DND-41 (cell line): ENCODE data around the gene ANAPC10.

Experiments
- ATAC-seq: fragments of 200-7000 bp; cut with Tn5 transposase; 3 replicates; pipeline ENCODE4 v1.9.1; 2021; ENCODE audit warnings: low read depth; ENCODE audit not compliant: insufficient read depth
- DNase-seq: peaks from one replicate; pipeline ENCODE4 v3.0.0-alpha.2; 2020
- H2AFZ ChIP-seq: 2 replicates; pipeline ENCODE4 v1.6.0; 2012; ENCODE audit warnings: low read depth, low read length
- H3K27ac ChIP-seq: 2 replicates; pipeline ENCODE4 v1.5.1; 2012; ENCODE audit warnings: low read length, inconsistent platforms
- H3K27me3 ChIP-seq: fragments of 200-600 bp; sonication (generic); 2 replicates; pipeline ENCODE4 v1.6.0; 2012; ENCODE audit warnings: low read length, mild to moderate bottlenecking, inconsistent platforms; ENCODE audit not compliant: insufficient read depth, poor library complexity
- H3K36me3 ChIP-seq: 2 replicates; pipeline ENCODE4 v1.5.1; 2012; ENCODE audit warnings: low read length, inconsistent platforms; ENCODE audit not compliant: insufficient read depth
- H3K4me1 ChIP-seq: 2 replicates; pipeline ENCODE4 v1.5.1; 2012; ENCODE audit warnings: mild to moderate bottlenecking, low read length; ENCODE audit not compliant: insufficient read depth
- H3K4me2 ChIP-seq: 2 replicates; pipeline ENCODE4 v1.6.0; 2012; ENCODE audit warnings: mild to moderate bottlenecking, moderate library complexity, low read length, inconsistent platforms; ENCODE audit not compliant: insufficient read depth
- H3K4me3 ChIP-seq, 2 experiments: fragments of 200-600 bp in 1 of 2; shearing (Covaris generic) in 1 of 2; 2 replicates each; pipeline ENCODE4 v1.5.1; 2012 to 2016; ENCODE audit warnings: inconsistent platforms in 2 of 2, low read length in 2 of 2, mild to moderate bottlenecking in 2 of 2, low read depth in 1 of 2, moderate library complexity in 1 of 2
- H3K79me2 ChIP-seq: 2 replicates; pipeline ENCODE4 v1.6.0; 2012; ENCODE audit warnings: low read length, inconsistent platforms; ENCODE audit not compliant: insufficient read depth
- H3K9ac ChIP-seq: 2 replicates; pipeline ENCODE4 v1.6.0; 2012; ENCODE audit warnings: low read depth, mild to moderate bottlenecking, inconsistent platforms, low read length, moderate library complexity
- H3K9me3 ChIP-seq: 2 replicates; pipeline ENCODE4 v1.5.1; 2012; ENCODE audit warnings: low read length, moderate library complexity, mild to moderate bottlenecking, inconsistent platforms; ENCODE audit not compliant: insufficient read depth, severe bottlenecking
- H4K20me1 ChIP-seq: 2 replicates; pipeline ENCODE4 v1.6.0; 2012; ENCODE audit warnings: low read length; ENCODE audit not compliant: insufficient read depth
- EZH2 ChIP-seq: IDR thresholded peaks from 3 replicates; pipeline ENCODE4 v1.6.1; 2012; ENCODE audit warnings: borderline replicate concordance, low read depth, mild to moderate bottlenecking, moderate library complexity, low read length, inconsistent platforms; ENCODE audit not compliant: severe bottlenecking
- TF ChIP-seq, protein P1 (sequence below): IDR thresholded peaks from 2 replicates; pipeline ENCODE4 v1.5.1; 2012; ENCODE audit warnings: borderline replicate concordance, low read length, moderate library complexity, mild to moderate bottlenecking; ENCODE audit not compliant: poor library complexity, severe bottlenecking; ENCODE audit errors: extremely low read depth

Gene ANAPC10

DNA sequence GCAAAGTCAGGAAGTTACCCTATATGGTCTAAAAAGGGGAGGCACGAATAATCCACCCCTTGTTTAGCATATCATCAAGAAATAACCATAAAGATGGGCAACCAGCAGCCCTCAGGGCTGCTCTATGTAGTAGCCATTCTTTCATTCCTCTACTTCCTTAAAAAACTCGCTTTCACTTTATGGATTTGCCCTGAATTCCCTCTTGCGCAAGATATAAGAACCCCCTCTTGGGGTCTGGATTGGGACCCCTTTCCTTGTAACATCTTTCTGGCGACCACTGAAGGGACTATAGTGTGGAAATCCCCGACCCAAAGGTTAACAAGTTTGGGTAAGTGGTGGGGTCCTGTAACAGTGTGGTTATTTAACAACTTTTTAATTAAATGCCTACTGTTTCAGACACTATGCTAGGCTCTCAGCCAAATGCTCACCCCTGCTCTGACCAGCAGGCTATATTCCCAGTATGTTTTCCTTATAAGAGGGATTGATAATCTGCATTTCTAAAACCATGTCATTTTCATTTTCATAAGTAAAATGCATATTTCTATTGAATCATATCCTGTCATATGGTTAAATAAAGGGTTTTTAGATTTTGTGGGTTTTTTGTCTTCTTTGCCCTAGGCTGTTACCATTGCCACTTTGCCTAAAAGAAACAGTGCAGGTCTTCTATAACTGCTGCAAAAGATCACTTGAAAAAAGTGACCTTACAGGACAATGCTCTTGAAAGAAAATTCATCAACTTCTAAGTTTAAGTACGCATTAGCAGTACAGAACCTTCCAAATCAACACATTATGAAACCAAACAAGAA lies 41.5 kb downstream of the ANAPC10 start:
- Histone ChIP-seq H3K4me3 (no peak overlapping the region), H3K79me2 (peaks cover 10% of the 10 kb centered on the region; the same call in 1 of the 2 replicates), H3K9ac (no peak overlapping the region), H3K9me3 (no peaks in the 10 kb centered on the region), H3K4me1 (peaks cover 5% of the 10 kb centered on the region; the same call in 1 of the 2 replicates), H2AFZ (no peak overlapping the region), H3K27me3 (no peaks in the 10 kb centered on the region), H3K4me2 (no peak overlapping the region), H3K27ac (no peak overlapping the region), H4K20me1 (no peaks in the 10 kb centered on the region), H3K36me3 (0 out of 2 replicates have a peak, but pooled peaks cover 2% of the 10 kb centered on the region)
- DNase-seq (no peak), ATAC-seq (no peak)
- TF ChIP-seq, protein P1, sequence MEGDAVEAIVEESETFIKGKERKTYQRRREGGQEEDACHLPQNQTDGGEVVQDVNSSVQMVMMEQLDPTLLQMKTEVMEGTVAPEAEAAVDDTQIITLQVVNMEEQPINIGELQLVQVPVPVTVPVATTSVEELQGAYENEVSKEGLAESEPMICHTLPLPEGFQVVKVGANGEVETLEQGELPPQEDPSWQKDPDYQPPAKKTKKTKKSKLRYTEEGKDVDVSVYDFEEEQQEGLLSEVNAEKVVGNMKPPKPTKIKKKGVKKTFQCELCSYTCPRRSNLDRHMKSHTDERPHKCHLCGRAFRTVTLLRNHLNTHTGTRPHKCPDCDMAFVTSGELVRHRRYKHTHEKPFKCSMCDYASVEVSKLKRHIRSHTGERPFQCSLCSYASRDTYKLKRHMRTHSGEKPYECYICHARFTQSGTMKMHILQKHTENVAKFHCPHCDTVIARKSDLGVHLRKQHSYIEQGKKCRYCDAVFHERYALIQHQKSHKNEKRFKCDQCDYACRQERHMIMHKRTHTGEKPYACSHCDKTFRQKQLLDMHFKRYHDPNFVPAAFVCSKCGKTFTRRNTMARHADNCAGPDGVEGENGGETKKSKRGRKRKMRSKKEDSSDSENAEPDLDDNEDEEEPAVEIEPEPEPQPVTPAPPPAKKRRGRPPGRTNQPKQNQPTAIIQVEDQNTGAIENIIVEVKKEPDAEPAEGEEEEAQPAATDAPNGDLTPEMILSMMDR, result no peak
- TF ChIP-seq EZH2, result no peak

- Histone ChIP-seq H3K9ac (no peak overlapping the region), H3K27ac (no peak overlapping the region), H3K27me3 (no peaks in the 10 kb centered on the region), H3K4me1 (peaks cover 5% of the 10 kb centered on the region; the same call in 1 of the 2 replicates), H4K20me1 (no peaks in the 10 kb centered on the region), H2AFZ (no peak overlapping the region), H3K4me2 (no peak overlapping the region), H3K4me3 (no peak overlapping the region), H3K36me3 (peaks cover 10% of the 10 kb centered on the region; the same call in 1 of the 2 replicates), H3K79me2 (peaks cover 10% of the 10 kb centered on the region; the same call in 1 of the 2 replicates), H3K9me3 (no peaks in the 10 kb centered on the region)
- ATAC-seq, result no peak
- no peak for DNase-seq
- TF ChIP-seq, protein P1, result no peak
- TF ChIP-seq EZH2, result no peak
These were observed 42.3 kb downstream of the ANAPC10 start for GRCh38 chr4:145055533-145056257.

DNA sequence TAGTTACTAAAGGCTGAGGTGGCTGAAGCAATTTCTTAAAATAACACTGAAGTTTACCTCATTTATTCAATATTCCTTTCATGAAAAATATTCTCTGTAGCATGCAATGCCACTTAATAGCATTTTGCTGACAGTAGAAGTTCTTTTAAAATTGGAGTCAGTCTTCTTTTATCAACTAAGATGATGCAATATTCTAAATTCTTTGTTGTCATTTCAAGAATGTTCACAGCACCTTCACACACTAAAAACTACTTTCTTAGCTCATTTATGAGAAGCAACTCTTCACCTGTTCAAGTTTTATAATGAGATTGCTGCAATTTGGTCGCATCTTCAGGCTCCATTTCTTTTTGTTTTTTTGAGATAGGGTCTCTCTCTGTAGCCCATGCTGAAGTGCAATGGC lies 48.8 kb downstream of the ANAPC10 start:
- DNase-seq, result no peak
- no peak for ATAC-seq

More for the DNA sequence above, 48.8 kb downstream of the ANAPC10 start:
- no peaks in the 10 kb centered on the region for H3K79me2 ChIP-seq
- H3K4me3 ChIP-seq, result no peak overlapping the region
- no peak overlapping the region for H3K4me2 ChIP-seq
- no peaks in the 10 kb centered on the region for H3K9me3 ChIP-seq
- no peaks in the 10 kb centered on the region for H3K27me3 ChIP-seq
- H4K20me1 ChIP-seq, result no peaks in the 10 kb centered on the region
- H3K9ac ChIP-seq, result no peak overlapping the region
- no peak for TF ChIP-seq EZH2
- TF ChIP-seq, protein P1, result no peak
- H3K27ac ChIP-seq, result no peak overlapping the region
- H3K4me1 ChIP-seq, result no peaks in the 10 kb centered on the region
- H3K36me3 ChIP-seq, result peaks cover 17% of the 10 kb centered on the region; the same call in 1 of the 2 replicates
- no peak overlapping the region for H2AFZ ChIP-seq
